ENCODE measurements around the gene MACROD2.

MACROD2 gene

GRCh38 chr20:15921930-15922329, 1926.6 kb downstream of the MACROD2 start:
- DNase-seq, result no peak

GRCh38 chr20:15922556-15922955, 1927.2 kb downstream of the MACROD2 start:
- no peak for DNase-seq

GRCh38 chr20:15923030-15923776, 1927.9 kb downstream of the MACROD2 start:
- DNase-seq, result no peak

- no peak for DNase-seq
Observed at GRCh38 chr20:15924556-15924955, 1929.2 kb downstream of the MACROD2 start.

GRCh38 chr20:15925376-15925775, 1930.1 kb downstream of the MACROD2 start:
- DNase-seq, result no peak

- no peak for DNase-seq
Observed at GRCh38 chr20:15927893-15928650, 1932.8 kb downstream of the MACROD2 start.

- DNase-seq, result no peak
Observed at GRCh38 chr20:15928946-15929345, 1933.6 kb downstream of the MACROD2 start.

GRCh38 chr20:15930311-15931305, 1935.3 kb downstream of the MACROD2 start:
- DNase-seq, result peak; percentile 50 to 63

- no peak for DNase-seq
Observed at GRCh38 chr20:15931897-15932296, 1936.6 kb downstream of the MACROD2 start.

- DNase-seq, result no peak
Observed at GRCh38 chr20:15937179-15937578, 1941.9 kb downstream of the MACROD2 start.

GRCh38 chr20:15938847-15939246, 1943.5 kb downstream of the MACROD2 start:
- DNase-seq, result no peak

GRCh38 chr20:15940127-15940526, 1944.8 kb downstream of the MACROD2 start:
- DNase-seq, result no peak

GRCh38 chr20:15942130-15942529, 1946.8 kb downstream of the MACROD2 start:
- no peak for DNase-seq

- no peak for DNase-seq
Observed at GRCh38 chr20:15945289-15945688, 1950.0 kb downstream of the MACROD2 start.

- DNase-seq, result no peak
Observed at GRCh38 chr20:15949391-15949790, 1954.1 kb downstream of the MACROD2 start.

- DNase-seq, result no peak
Observed at GRCh38 chr20:15951658-15952057, 1956.3 kb downstream of the MACROD2 start.

GRCh38 chr20:15958142-15958541, 1962.8 kb downstream of the MACROD2 start:
- DNase-seq, result no peak

- DNase-seq, result no peak
Observed at GRCh38 chr20:15965165-15965564, 1969.8 kb downstream of the MACROD2 start.

- DNase-seq, result no peak
Observed at GRCh38 chr20:15967334-15967733, 1972.0 kb downstream of the MACROD2 start.

- DNase-seq, result peak in 1 of 2 experiments; percentile 4
Observed at GRCh38 chr20:15976047-15976736, 1980.9 kb downstream of the MACROD2 start.

GRCh38 chr20:15977026-15977425, 1981.7 kb downstream of the MACROD2 start:
- DNase-seq, result no peak

GRCh38 chr20:15977758-15978157, 1982.4 kb downstream of the MACROD2 start:
- no peak for DNase-seq
